Measurements from ENCODE around the gene ANKRD28. TPM values are rescaled to one million over a fixed set of nuclear protein-coding genes. Genes with fewer than 3 reads are reported as not detected.

Gene ANKRD28
- total RNA-seq, 1 experiment from 2014 or later: 47.5 TPM

DNA sequence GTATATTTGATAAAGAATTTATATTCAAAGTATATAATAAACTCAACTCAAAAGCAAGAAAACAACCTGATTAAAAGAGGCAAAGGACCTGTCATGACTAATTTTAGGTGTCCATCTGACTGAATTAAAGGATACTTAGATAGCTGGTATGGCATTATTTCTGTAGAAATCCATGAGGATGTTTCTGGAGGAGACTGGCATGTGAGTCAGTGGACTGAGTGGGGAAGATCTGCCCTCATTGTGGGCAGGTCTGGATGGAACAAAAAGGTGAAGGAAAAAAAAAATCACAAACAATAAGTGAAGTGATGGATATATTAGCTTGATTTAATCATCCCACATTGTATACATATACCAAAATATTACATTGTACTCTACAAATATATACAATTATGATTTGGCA, 16.6 kb downstream of the ANKRD28 start (continued):
- TF ChIP-seq, protein P1, sequence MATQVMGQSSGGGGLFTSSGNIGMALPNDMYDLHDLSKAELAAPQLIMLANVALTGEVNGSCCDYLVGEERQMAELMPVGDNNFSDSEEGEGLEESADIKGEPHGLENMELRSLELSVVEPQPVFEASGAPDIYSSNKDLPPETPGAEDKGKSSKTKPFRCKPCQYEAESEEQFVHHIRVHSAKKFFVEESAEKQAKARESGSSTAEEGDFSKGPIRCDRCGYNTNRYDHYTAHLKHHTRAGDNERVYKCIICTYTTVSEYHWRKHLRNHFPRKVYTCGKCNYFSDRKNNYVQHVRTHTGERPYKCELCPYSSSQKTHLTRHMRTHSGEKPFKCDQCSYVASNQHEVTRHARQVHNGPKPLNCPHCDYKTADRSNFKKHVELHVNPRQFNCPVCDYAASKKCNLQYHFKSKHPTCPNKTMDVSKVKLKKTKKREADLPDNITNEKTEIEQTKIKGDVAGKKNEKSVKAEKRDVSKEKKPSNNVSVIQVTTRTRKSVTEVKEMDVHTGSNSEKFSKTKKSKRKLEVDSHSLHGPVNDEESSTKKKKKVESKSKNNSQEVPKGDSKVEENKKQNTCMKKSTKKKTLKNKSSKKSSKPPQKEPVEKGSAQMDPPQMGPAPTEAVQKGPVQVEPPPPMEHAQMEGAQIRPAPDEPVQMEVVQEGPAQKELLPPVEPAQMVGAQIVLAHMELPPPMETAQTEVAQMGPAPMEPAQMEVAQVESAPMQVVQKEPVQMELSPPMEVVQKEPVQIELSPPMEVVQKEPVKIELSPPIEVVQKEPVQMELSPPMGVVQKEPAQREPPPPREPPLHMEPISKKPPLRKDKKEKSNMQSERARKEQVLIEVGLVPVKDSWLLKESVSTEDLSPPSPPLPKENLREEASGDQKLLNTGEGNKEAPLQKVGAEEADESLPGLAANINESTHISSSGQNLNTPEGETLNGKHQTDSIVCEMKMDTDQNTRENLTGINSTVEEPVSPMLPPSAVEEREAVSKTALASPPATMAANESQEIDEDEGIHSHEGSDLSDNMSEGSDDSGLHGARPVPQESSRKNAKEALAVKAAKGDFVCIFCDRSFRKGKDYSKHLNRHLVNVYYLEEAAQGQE (IDR thresholded peaks at IDR 0.05; ENCODE audit: low read depth): no peak
- no peak for TF ChIP-seq EGR1 (IDR thresholded peaks at IDR 0.05; ENCODE audit: low read depth)
- no peak for TF ChIP-seq EZH2phosphoT487 (IDR thresholded peaks at IDR 0.05; ENCODE audit: borderline replicate concordance)

DNA sequence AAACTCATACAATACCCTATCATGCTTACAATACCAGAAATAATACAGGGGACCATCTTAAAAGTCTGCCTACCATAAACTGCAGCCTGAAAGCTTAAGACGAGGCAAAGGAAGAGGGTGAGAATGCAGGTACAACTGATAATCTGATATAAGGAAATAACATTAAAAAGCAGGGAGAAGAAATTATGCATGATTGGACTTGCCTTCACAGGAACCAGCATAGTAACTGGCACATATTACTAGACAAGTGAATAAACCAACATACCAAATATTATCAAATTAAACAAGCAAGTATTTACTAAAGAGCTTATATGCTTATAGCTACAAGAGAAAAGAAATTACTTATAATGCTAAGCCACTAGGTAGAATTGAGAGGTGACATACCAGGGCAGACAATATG, 18.7 kb downstream of the ANKRD28 start:
- RAD21 ChIA-PET (ENCODE audit: low non-redundant PET in 1 of 2, low total read pairs in 2 of 2, uncharacterized antibody in 2 of 2, unreplicated experiment in 2 of 2): no interaction called here
- no peak for ATAC-seq
- H3K27me3 ChIP-seq (ENCODE audit: insufficient read depth, low read length): no peaks in the 10 kb centered on the region
- H3K9me2 ChIP-seq (ENCODE audit: insufficient read depth): no peaks in the 10 kb centered on the region
- no peaks in the 10 kb centered on the region for H3K36me3 ChIP-seq (ENCODE audit: control insufficient read depth in 1 of 2, insufficient read depth in 2 of 2, low read length in 2 of 2)
- no peak overlapping the region for H3K27ac ChIP-seq (ENCODE audit: low read depth, low read length)
- POLR2A ChIA-PET: no interaction called here
- no peaks in the 10 kb centered on the region for H4K20me1 ChIP-seq (ENCODE audit: insufficient read depth)
- H3K4me2 ChIP-seq (ENCODE audit: low read length): no peak overlapping the region
- peaks cover 2 to 16% of the 10 kb centered on the region in 2 experiments; a peak in 3 of 4 replicates for H3K4me1 ChIP-seq (ENCODE audit: control insufficient read depth in 1 of 2, insufficient read depth in 2 of 2, low read length in 2 of 2)
- H3K4me3 ChIP-seq (replicated peaks in 1 of 2; ENCODE audit: low read depth in 1 of 2, low read length in 2 of 2): no peak overlapping the region
- H3K79me2 ChIP-seq (ENCODE audit: insufficient read depth, low read length): peaks cover 50% of the 10 kb centered on the region
- no peaks in the 10 kb centered on the region for H3K9me3 ChIP-seq (ENCODE audit: control insufficient read depth in 1 of 2, insufficient read depth in 1 of 2, low read depth in 1 of 2, low read length in 2 of 2)
- intact Hi-C loops (cut with micrococcal nuclease): no loop called here
- H3K9ac ChIP-seq (ENCODE audit: low read length): no peak overlapping the region
- DNase-seq (ENCODE audit: low read depth, low spot score): no peak
- TF ChIP-seq EZH2 (IDR thresholded peaks at IDR 0.05) (no peak), SP1 (IDR thresholded peaks at IDR 0.05; ENCODE audit: low read depth) (no peak), SRF (IDR thresholded peaks at IDR 0.05; ENCODE audit: low read depth) (no peak), RAD21 (IDR thresholded peaks at IDR 0.05; ENCODE audit: low read depth) (no peak), EGR1 (IDR thresholded peaks at IDR 0.05; ENCODE audit: low read depth) (no peak), JUND (IDR thresholded peaks at IDR 0.05) (no peak)
- TF ChIP-seq, protein P2, sequence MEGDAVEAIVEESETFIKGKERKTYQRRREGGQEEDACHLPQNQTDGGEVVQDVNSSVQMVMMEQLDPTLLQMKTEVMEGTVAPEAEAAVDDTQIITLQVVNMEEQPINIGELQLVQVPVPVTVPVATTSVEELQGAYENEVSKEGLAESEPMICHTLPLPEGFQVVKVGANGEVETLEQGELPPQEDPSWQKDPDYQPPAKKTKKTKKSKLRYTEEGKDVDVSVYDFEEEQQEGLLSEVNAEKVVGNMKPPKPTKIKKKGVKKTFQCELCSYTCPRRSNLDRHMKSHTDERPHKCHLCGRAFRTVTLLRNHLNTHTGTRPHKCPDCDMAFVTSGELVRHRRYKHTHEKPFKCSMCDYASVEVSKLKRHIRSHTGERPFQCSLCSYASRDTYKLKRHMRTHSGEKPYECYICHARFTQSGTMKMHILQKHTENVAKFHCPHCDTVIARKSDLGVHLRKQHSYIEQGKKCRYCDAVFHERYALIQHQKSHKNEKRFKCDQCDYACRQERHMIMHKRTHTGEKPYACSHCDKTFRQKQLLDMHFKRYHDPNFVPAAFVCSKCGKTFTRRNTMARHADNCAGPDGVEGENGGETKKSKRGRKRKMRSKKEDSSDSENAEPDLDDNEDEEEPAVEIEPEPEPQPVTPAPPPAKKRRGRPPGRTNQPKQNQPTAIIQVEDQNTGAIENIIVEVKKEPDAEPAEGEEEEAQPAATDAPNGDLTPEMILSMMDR (IDR thresholded peaks at IDR 0.05 in 2 of 3, conservative IDR thresholded peaks at IDR 0.05 in 1 of 3; ENCODE audit: borderline replicate concordance in 1 of 3, insufficient read depth in 1 of 3, low read depth in 2 of 3, low read length in 2 of 3): no peak
- no peak overlapping the region for H2AFZ ChIP-seq (ENCODE audit: low read depth, low read length, poor library complexity, severe bottlenecking)
- CTCF ChIA-PET: no interaction called here
- BruUV-seq (replicated peaks): no TSS peak
